Measurements from ENCODE around the gene HS3ST5.

HS3ST5 gene

GRCh38 chr6:114342826-114343781 lies at the start of gene HS3ST5:
TSS of gene HS3ST5 (minus strand) at chr6:114343023. CDS start at chr6:114062845, 280,178 bp downstream.
- H3K27ac ChIP-seq = no peak within 1 kb of the TSS
- TF ChIP-seq CTCF (IDR thresholded peaks at IDR 0.05) = peak; percentile 70
- no peak for TF ChIP-seq ZFX (IDR thresholded peaks at IDR 0.05; ENCODE audit: borderline replicate concordance)

GRCh38 chr6:114390176-114390575 lies 47.4 kb upstream of the HS3ST5 start:
- TF ChIP-seq ZFX (IDR thresholded peaks at IDR 0.05; ENCODE audit: borderline replicate concordance) = no peak
- TF ChIP-seq CTCF (IDR thresholded peaks at IDR 0.05) = no peak

GRCh38 chr6:114389111-114389510 lies 46.3 kb upstream of the HS3ST5 start:
- H3K27ac ChIP-seq = no peak overlapping the region

More at GRCh38 chr6:114390176-114390575, 47.4 kb upstream of the HS3ST5 start:
- no peak overlapping the region for H3K27ac ChIP-seq

GRCh38 chr6:114382406-114382805 lies 39.6 kb upstream of the HS3ST5 start:
- TF ChIP-seq CTCF (IDR thresholded peaks at IDR 0.05) (no peak), ZFX (IDR thresholded peaks at IDR 0.05; ENCODE audit: borderline replicate concordance) (no peak)
- no peak overlapping the region for H3K27ac ChIP-seq

More at GRCh38 chr6:114389111-114389510, 46.3 kb upstream of the HS3ST5 start:
- TF ChIP-seq CTCF (IDR thresholded peaks at IDR 0.05) (no peak), ZFX (IDR thresholded peaks at IDR 0.05; ENCODE audit: borderline replicate concordance) (no peak)

- TF ChIP-seq CTCF (IDR thresholded peaks at IDR 0.05) (no peak), ZFX (IDR thresholded peaks at IDR 0.05; ENCODE audit: borderline replicate concordance) (no peak)
- no peak overlapping the region for H3K27ac ChIP-seq
Observed at GRCh38 chr6:114377881-114378280, 35.1 kb upstream of the HS3ST5 start.

GRCh38 chr6:114376611-114377175 lies 33.9 kb upstream of the HS3ST5 start:
- TF ChIP-seq CTCF (IDR thresholded peaks at IDR 0.05) = no peak
- no peak for TF ChIP-seq ZFX (IDR thresholded peaks at IDR 0.05; ENCODE audit: borderline replicate concordance)
- H3K27ac ChIP-seq = no peak overlapping the region
